Cardiac muscle cell (in vitro differentiated cells and primary cell): ENCODE measurements around the gene FCHSD2. TPM values are rescaled to one million over a fixed set of nuclear protein-coding genes. Genes with fewer than 3 reads are reported as not detected.
"Not testable (repeated sequence)": the region's sequence is repeated elsewhere in the genome, so short reads cannot be mapped to it uniquely, and the experiment has no call there.

Experiments used
- DNase-seq, 2 donors: peaks; one replicate each; pipeline versions ENCODE4 v3.0.0 to v3.0.0-alpha.2; 2010 to 2017; ENCODE audit warnings: low read depth in 1 of 2, low spot score in 1 of 2
- H3K27ac ChIP-seq: fragments of 200-600 bp; sonication (generic); 2 replicates; pipeline ENCODE4 v1.5.1; 2016
- H3K27me3 ChIP-seq: fragments of 200-600 bp; sonication (generic); 2 replicates; pipeline ENCODE4 v1.6.0; 2016; ENCODE audit warnings: control low read depth
- H3K36me3 ChIP-seq: fragments of 200-600 bp; sonication (generic); 2 replicates; pipeline ENCODE4 v1.5.1; 2016; ENCODE audit warnings: control low read depth
- H3K4me1 ChIP-seq: fragments of 200-600 bp; sonication (generic); 2 replicates; pipeline ENCODE4 v1.8.1; 2017; ENCODE audit warnings: low read depth, mild to moderate bottlenecking, mixed run types
- H3K4me3 ChIP-seq: fragments of 200-600 bp; sonication (generic); 2 replicates; pipeline ENCODE4 v1.5.1; 2016; ENCODE audit warnings: mild to moderate bottlenecking
- H3K9me3 ChIP-seq: fragments of 200-600 bp; sonication (generic); 2 replicates; pipeline ENCODE4 v1.5.1; 2017; ENCODE audit warnings: low read depth, mild to moderate bottlenecking, control low read depth
- CTCF ChIP-seq: IDR thresholded peaks from 2 replicates; pipeline ENCODE4 v1.5.1; 2012; ENCODE audit warnings: low read depth, mild to moderate bottlenecking, low read length
- polyA plus RNA-seq: library from polyadenylated mRNA; unstranded; fragments of >200 nt; fragmentation: Nextera tagmentation; extraction: Ambion mirVana; gene quantifications from 2 replicates; pipeline ENCODE4 v1.2.1, GENCODE V29; 2016
- total RNA-seq: library from RNA; depleted of rRNA; stranded (reverse); fragments of >200 nt; gene quantifications from 2 replicates; pipeline ENCODE4 v1.2.3, GENCODE V29; 2016

The FCHSD2 gene
- total and polyA plus RNA-seq, 2 experiments from 2014 or later: 12.3 to 16.9 TPM

GRCh38 chr11:72812604-72812966 lies 329.5 kb downstream of the FCHSD2 start:
- Histone ChIP-seq H3K27ac (no peak overlapping the region), H3K27me3 (no peaks in the 10 kb centered on the region), H3K4me1 (peaks cover 14% of the 10 kb centered on the region), H3K36me3 (no peaks in the 10 kb centered on the region), H3K9me3 (no peaks in the 10 kb centered on the region), H3K4me3 (no peak overlapping the region)
- peak in 1 of 2 donors; percentile 41 for DNase-seq
- no peak for TF ChIP-seq CTCF

GRCh38 chr11:72811686-72812085 lies 330.4 kb downstream of the FCHSD2 start:
- H3K27me3 ChIP-seq, H3K9me3 ChIP-seq, H3K4me3 ChIP-seq, DNase-seq, H3K36me3 ChIP-seq, H3K27ac ChIP-seq: not testable (repeated sequence)
- peaks cover 14% of the 10 kb centered on the region for H3K4me1 ChIP-seq

GRCh38 chr11:72808331-72808798 lies 333.8 kb downstream of the FCHSD2 start:
- H3K9me3 ChIP-seq: no peaks in the 10 kb centered on the region
- H3K27me3 ChIP-seq: no peaks in the 10 kb centered on the region
- no peak for TF ChIP-seq CTCF
- no peaks in the 10 kb centered on the region for H3K36me3 ChIP-seq
- no peak for DNase-seq
- H3K27ac ChIP-seq: no peak overlapping the region
- H3K4me1 ChIP-seq: peaks cover 9% of the 10 kb centered on the region
- H3K4me3 ChIP-seq: no peak overlapping the region

- DNase-seq: no peak
- Histone ChIP-seq H3K27ac (no peak overlapping the region), H3K27me3 (no peaks in the 10 kb centered on the region), H3K36me3 (no peaks in the 10 kb centered on the region), H3K9me3 (no peaks in the 10 kb centered on the region), H3K4me3 (no peak overlapping the region), H3K4me1 (peaks cover 3% of the 10 kb centered on the region)
- no peak for TF ChIP-seq CTCF
Measured at GRCh38 chr11:72807792-72808191, 334.3 kb downstream of the FCHSD2 start.

GRCh38 chr11:72807021-72807693 lies 335.0 kb downstream of the FCHSD2 start:
- no peaks in the 10 kb centered on the region for H3K4me1 ChIP-seq
- DNase-seq: peak in 1 of 2 donors; percentile 36
- H3K4me3 ChIP-seq: no peak overlapping the region
- no peaks in the 10 kb centered on the region for H3K27me3 ChIP-seq
- H3K27ac ChIP-seq: peak overlapping the region; percentile 43
- no peaks in the 10 kb centered on the region for H3K9me3 ChIP-seq
- TF ChIP-seq CTCF: no peak
- H3K36me3 ChIP-seq: no peaks in the 10 kb centered on the region

GRCh38 chr11:72806378-72806777 lies 335.7 kb downstream of the FCHSD2 start:
- H3K4me3 ChIP-seq, H3K27ac ChIP-seq, H3K27me3 ChIP-seq, DNase-seq, H3K4me1 ChIP-seq, H3K36me3 ChIP-seq, H3K9me3 ChIP-seq: not testable (repeated sequence)
